ENCODE results near the gene ZFP36.
A peak's percentile ranks its signal among the peaks of the same experiment; 100 is the strongest.

The ZFP36 gene

GRCh38 chr19:39411832-39412099 lies 5.1 kb downstream of the ZFP36 start:
- peak overlapping the region; percentile 82 for H3K4me3 ChIP-seq (ENCODE audit: low read depth, low read length)
- peak; percentile 69 for DNase-seq (ENCODE audit: low read depth)
- peak; percentile 78 for TF ChIP-seq CTCF (IDR thresholded peaks at IDR 0.05; ENCODE audit: control insufficient read depth, extremely low read depth, insufficient read depth)

- DNase-seq (ENCODE audit: low read depth), result peak; percentile 98
- peak; percentile 72 for TF ChIP-seq CTCF (IDR thresholded peaks at IDR 0.05; ENCODE audit: control insufficient read depth, extremely low read depth, insufficient read depth)
- H3K4me3 ChIP-seq (ENCODE audit: low read depth, low read length), result peak within 1 kb of the TSS; percentile 82
These were observed 5.6 kb downstream of the ZFP36 start, which contains the start of gene PLEKHG2 for GRCh38 chr19:39412100-39412866. Gene PLEKHG2, plus strand, starts transcription at chr19:39412669. Its CDS starts 1,418 bp downstream, at chr19:39414087.

GRCh38 chr19:39412867-39413271 lies 6.2 kb downstream of the ZFP36 start:
- no peak for TF ChIP-seq CTCF (IDR thresholded peaks at IDR 0.05; ENCODE audit: control insufficient read depth, extremely low read depth, insufficient read depth)
- no peak for DNase-seq (ENCODE audit: low read depth)
- peak overlapping the region; percentile 82 for H3K4me3 ChIP-seq (ENCODE audit: low read depth, low read length)

GRCh38 chr19:39413272-39413910 lies 6.7 kb downstream of the ZFP36 start:
- H3K4me3 ChIP-seq (ENCODE audit: low read depth, low read length), result peak overlapping the region; percentile 82
- DNase-seq (ENCODE audit: low read depth), result no peak
- TF ChIP-seq CTCF (IDR thresholded peaks at IDR 0.05; ENCODE audit: control insufficient read depth, extremely low read depth, insufficient read depth), result no peak

GRCh38 chr19:39413911-39414608 lies 7.4 kb downstream of the ZFP36 start:
- TF ChIP-seq CTCF (IDR thresholded peaks at IDR 0.05; ENCODE audit: control insufficient read depth, extremely low read depth, insufficient read depth), result 0 out of 2 replicates have a peak, but pooled peaks have one; percentile 9
- no peak overlapping the region for H3K4me3 ChIP-seq (ENCODE audit: low read depth, low read length)
- DNase-seq (ENCODE audit: low read depth), result no peak

GRCh38 chr19:39415111-39416046 lies 8.7 kb downstream of the ZFP36 start:
- H3K4me3 ChIP-seq (ENCODE audit: low read depth, low read length), result no peak overlapping the region
- no peak for TF ChIP-seq CTCF (IDR thresholded peaks at IDR 0.05; ENCODE audit: control insufficient read depth, extremely low read depth, insufficient read depth)
- no peak for DNase-seq (ENCODE audit: low read depth)

Measured in LNCaP clone FGC (cell line).